Thoracic aorta (tissue), 2 donors: ENCODE data around the gene B4GALNT4. TPM values are rescaled to one million over a fixed set of nuclear protein-coding genes. Genes with fewer than 3 reads are reported as not detected.
"Not testable (repeated sequence)": the region's sequence is repeated elsewhere in the genome, so short reads cannot be mapped to it uniquely, and the experiment has no call there.

Source experiments
- ATAC-seq: fragments of 150-250 bp; one replicate; pipeline ENCODE4 v1.8.0; 2017; ENCODE audit warnings: low read depth; ENCODE audit not compliant: insufficient number of reproducible peaks, low FRiP score
- DNase-seq: peaks from one replicate; pipeline ENCODE4 v3.0.0-alpha.2; 2020; ENCODE audit warnings: low spot score
- H3K27ac ChIP-seq, 2 donors: fragments of 200-600 bp; sonication (generic); 1 replicate in 1 of 2; 2 replicates in 1 of 2; pipeline ENCODE4 v1.5.1; 2016; ENCODE audit warnings: mild to moderate bottlenecking in 2 of 2, moderate library complexity in 2 of 2
- H3K27me3 ChIP-seq: fragments of 200-600 bp; sonication (generic); replicated peaks from 2 replicates; pipeline ENCODE4 v1.6.0; 2016; ENCODE audit warnings: mild to moderate bottlenecking; ENCODE audit not compliant: insufficient read depth
- H3K36me3 ChIP-seq: fragments of 200-600 bp; sonication (generic); one replicate; pipeline ENCODE4 v1.5.1; 2016
- H3K4me1 ChIP-seq, 2 donors: fragments of 200-600 bp; sonication (generic); 1 replicate in 1 of 2; 2 replicates in 1 of 2; pipeline versions ENCODE4 v1.5.1 to v1.6.0; 2016; ENCODE audit warnings: low read depth in 2 of 2, mild to moderate bottlenecking in 1 of 2; ENCODE audit not compliant: control insufficient read depth in 1 of 2
- H3K4me3 ChIP-seq: fragments of 200-600 bp; sonication (generic); 2 replicates; pipeline ENCODE4 v1.5.1; 2016; ENCODE audit warnings: mild to moderate bottlenecking
- H3K9me3 ChIP-seq: fragments of 200-600 bp; sonication (generic); 2 replicates; pipeline ENCODE4 v1.5.1; 2016
- total RNA-seq, 2 donors: library from RNA; depleted of rRNA; stranded (reverse); fragments of >200 nt; gene quantifications; one replicate each; pipeline versions ENCODE4 v1.1.0 to v1.2.3, GENCODE V29; 2016
- TF ChIP-seq, protein P1 (sequence below): fragments of 200-600 bp; sonication (generic); IDR thresholded peaks from one replicate; pipeline ENCODE4 v1.5.1; 2019; ENCODE audit warnings: antibody characterized with exemption

B4GALNT4 gene
- total RNA-seq, 2 donors from 2014 or later: 0.78 to 3.7 TPM

DNA sequence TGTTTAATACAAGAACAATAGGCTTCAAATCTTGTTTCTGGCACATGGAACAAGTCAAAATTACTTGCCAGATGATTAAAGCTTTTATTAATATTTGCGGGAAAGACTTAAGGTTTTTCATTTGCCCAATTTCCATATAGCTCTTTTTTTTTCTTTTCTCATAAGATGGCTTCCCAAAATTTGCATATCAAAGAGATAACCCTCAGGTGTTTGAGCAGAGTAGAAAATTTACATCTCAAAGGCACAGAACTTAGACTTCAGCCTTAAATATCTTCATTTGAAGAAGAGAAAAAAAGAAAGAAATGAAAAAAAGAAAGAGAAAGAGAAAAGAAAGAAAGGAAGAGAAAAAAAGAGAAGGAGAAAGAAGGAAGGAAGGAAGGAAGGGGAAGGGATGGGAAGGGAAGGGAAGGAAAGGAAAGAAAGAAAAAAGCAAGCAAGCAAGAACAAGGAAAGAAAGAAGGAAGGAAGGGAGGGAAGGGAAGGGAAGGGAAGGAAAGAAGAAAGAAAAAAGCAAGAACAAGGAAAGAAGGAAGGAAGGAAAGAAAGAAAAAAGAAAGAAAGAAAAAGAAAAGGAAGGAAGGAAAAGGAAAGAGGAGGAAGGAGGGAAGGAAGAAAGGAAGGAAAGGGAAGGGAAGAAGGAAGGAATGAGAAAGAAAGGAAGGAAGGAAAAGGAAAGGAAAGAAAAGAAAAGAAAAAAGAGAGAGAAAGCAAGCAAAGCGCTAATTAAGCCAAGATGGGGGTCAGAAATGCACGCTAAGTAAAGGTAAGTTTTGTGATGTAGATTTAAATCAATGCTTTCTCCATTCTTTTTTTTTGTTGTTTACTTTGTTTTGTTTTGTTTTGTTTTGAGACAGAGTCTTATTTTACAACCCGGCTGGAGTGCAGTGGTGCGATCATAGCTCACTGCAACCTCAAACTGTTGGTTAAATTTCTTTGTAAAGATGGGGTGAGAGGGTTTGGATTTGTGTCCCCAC is 28.5 kb upstream of the B4GALNT4 start:
- Histone ChIP-seq H3K9me3 (no peaks in the 10 kb centered on the region), H3K4me3 (no peak overlapping the region), H3K4me1 (peaks cover 0 to 9% of the 10 kb centered on the region in 2 donors), H3K27ac (no peak overlapping the region), H3K36me3 (no peaks in the 10 kb centered on the region), H3K27me3 (no peaks in the 10 kb centered on the region)
- DNase-seq (no peak), ATAC-seq (no peak)
- TF ChIP-seq, protein P1, sequence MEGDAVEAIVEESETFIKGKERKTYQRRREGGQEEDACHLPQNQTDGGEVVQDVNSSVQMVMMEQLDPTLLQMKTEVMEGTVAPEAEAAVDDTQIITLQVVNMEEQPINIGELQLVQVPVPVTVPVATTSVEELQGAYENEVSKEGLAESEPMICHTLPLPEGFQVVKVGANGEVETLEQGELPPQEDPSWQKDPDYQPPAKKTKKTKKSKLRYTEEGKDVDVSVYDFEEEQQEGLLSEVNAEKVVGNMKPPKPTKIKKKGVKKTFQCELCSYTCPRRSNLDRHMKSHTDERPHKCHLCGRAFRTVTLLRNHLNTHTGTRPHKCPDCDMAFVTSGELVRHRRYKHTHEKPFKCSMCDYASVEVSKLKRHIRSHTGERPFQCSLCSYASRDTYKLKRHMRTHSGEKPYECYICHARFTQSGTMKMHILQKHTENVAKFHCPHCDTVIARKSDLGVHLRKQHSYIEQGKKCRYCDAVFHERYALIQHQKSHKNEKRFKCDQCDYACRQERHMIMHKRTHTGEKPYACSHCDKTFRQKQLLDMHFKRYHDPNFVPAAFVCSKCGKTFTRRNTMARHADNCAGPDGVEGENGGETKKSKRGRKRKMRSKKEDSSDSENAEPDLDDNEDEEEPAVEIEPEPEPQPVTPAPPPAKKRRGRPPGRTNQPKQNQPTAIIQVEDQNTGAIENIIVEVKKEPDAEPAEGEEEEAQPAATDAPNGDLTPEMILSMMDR: no peak

DNA sequence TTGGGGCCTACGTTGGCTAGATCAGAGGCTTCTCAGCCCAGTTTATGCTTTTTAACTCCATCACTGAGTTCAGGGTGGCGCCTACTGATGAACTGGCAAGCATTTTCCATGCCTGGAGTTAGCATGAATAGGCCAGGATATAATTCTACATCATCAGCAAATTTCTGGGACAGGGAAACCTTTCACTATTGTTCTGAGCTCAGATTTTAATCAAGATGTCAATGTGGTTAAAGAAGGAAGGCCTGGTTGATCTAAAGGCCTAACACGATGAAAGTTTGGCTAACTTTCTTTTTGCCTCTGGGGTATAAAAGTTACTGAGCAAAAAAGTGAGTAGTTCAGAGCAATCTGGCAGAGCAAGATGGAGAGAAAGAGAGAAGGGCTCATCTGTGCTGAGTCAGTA is 27.0 kb upstream of the B4GALNT4 start:
- H3K27ac ChIP-seq: no peak overlapping the region
- no peaks in the 10 kb centered on the region for H3K27me3 ChIP-seq
- TF ChIP-seq, protein P1: no peak
- H3K4me1 ChIP-seq: no peaks in the 10 kb centered on the region
- H3K4me3 ChIP-seq: no peak overlapping the region
- DNase-seq (no peak), ATAC-seq (no peak)
- H3K9me3 ChIP-seq: no peaks in the 10 kb centered on the region
- no peaks in the 10 kb centered on the region for H3K36me3 ChIP-seq

DNA sequence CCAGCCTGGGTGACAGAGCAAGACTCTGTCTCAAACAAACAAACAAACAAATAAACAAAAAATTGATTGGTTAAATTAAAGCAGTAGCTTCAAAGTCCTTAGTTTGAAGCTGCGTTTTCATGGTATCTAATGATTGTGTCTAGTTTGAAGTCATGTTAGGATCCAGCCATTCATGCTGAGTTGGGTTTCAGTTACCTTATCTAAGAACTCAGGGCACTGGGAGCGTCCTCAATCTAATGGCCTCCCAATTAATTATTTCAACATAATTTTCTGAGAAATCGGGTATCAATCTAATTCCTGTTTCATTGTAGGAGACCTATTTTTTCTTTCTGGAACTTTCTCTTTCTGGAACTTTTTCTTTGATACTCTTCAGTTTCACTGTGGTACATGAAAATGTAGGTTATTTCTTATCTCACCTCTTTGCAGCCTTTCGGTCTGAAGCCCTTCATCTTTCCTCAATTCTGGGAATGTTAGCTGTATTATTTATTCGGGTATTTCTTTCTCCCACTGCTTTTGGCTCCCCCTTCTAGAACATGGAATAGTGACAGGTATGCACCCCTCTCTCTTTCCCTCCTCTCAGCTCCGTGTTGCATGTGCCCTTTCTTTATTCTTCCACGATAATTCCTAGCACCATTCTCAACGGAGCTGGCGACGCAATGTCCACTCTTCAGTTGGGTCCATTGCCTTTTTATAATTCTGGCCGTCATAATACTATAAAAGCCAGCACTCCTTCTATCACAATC is 24.3 kb upstream of the B4GALNT4 start:
- Histone ChIP-seq H3K4me1 (peaks cover 0 to 12% of the 10 kb centered on the region in 2 donors), H3K9me3 (no peaks in the 10 kb centered on the region), H3K27ac (no peak overlapping the region), H3K4me3 (no peak overlapping the region), H3K27me3 (no peaks in the 10 kb centered on the region), H3K36me3 (no peaks in the 10 kb centered on the region)
- DNase-seq (no peak), ATAC-seq (no peak)
- TF ChIP-seq, protein P1: no peak

DNA sequence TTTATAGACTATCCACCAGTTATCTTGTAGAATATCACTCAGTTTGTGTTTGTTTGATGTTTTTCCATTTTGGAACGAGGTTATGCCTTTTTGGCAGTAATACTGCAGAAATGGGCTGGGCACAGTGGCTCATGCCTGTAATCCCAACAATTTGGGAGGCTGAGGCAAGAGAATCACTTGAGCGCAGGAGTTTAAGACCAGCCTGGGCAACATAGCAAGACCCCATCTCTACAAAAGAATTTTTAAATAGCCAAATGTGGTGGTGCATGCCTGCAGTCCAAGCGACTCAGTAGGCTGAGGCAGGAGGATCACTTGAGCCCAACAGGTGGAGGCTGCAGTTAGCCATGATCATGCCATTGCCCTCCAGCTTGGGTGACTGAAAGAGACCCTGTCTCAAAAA is 22.8 kb upstream of the B4GALNT4 start:
- H3K9me3 ChIP-seq: no peaks in the 10 kb centered on the region
- peaks cover 0 to 12% of the 10 kb centered on the region in 2 donors for H3K4me1 ChIP-seq
- no peaks in the 10 kb centered on the region for H3K36me3 ChIP-seq
- H3K4me3 ChIP-seq: no peak overlapping the region
- no peaks in the 10 kb centered on the region for H3K27me3 ChIP-seq
- ATAC-seq (no peak), DNase-seq (no peak)
- TF ChIP-seq, protein P1: no peak
- no peak overlapping the region for H3K27ac ChIP-seq

DNA sequence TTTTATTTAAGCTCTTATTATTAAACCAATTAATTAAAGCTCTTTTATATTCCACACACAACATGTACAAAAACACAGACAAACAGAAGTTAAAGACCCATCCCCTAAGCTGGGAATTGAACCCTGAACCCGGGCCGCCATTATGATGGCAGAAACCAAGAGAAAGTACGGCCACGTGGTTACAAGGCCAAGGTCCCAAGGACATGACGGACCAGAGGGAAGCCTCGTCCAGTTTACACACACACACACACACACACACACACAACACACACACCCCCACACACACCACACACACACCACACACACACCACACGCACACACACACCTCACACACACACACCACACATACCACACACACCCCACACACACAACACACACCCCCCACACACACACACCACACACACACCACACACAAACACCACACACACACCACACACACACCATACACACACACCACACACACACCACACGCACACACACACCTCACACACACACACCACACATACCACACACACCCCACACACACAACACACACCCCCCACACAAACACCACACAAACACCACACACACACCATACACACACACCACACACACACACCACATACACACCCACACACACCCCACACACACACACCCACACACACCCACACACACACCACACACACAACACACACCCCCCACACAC is 19.9 kb upstream of the B4GALNT4 start:
- ATAC-seq, DNase-seq, H3K27ac ChIP-seq: not testable (repeated sequence)

DNA sequence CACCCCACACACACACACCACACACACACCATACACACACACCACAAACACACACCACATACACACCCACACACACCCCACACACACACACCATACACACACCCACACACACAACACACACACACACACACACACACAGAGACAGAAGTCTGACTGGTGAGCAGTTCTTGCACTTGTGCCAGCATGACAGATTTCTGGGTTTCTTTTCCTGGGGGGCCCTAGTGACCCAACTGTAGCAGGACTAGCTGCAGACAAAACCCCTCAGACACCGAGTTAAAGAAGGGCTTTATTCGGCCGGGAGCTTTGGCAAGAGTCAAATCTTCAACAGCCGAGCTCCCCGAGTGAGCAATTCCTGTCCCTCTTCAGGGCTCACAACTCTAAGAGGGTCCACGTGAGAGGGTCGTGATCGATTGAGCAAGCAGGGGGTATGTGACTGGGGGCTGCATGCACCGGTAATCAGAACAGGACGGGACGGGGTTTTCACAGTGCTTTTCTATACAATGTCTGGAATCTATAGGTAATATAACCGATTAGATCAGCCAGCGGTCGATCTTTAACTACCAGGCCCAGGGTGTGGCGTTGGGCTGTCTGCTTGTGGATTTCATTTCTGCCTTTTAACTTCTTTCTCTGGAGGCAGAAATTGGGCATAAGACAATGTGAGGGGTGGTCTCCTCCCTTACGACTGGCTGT is 19.1 kb upstream of the B4GALNT4 start:
- DNase-seq, H3K36me3 ChIP-seq, H3K27ac ChIP-seq, H3K27me3 ChIP-seq, H3K4me3 ChIP-seq, ATAC-seq, H3K9me3 ChIP-seq: not testable (repeated sequence)
- peaks cover 13 to 42% of the 10 kb centered on the region in 2 donors for H3K4me1 ChIP-seq

More for the DNA sequence above, 19.9 kb upstream of the B4GALNT4 start:
- not testable (repeated sequence) for H3K27me3 ChIP-seq, H3K36me3 ChIP-seq, H3K4me3 ChIP-seq, H3K9me3 ChIP-seq
- peaks cover 11 to 34% of the 10 kb centered on the region in 2 donors for H3K4me1 ChIP-seq
